T-helper 2 cell treated with Interferon-gamma antibody and Interleukin-4, amounts not matched to agents 5 μg/mL and 100 μg/mL, for 36 hours (primary cell): ENCODE results near the gene C1QL1.

ENCODE experiments used
- DNase-seq: peaks from one replicate; pipeline ENCODE4 v3.0.0; 2021; ENCODE audit warnings: low spot score
- H3K27ac Mint-ChIP-seq: one replicate; pipeline ENCODE4 v1.8.0; 2021; ENCODE audit warnings: mild to moderate bottlenecking, mixed read lengths
- H3K27me3 Mint-ChIP-seq: one replicate; pipeline ENCODE4 v1.8.0; 2021; ENCODE audit warnings: low read depth, mixed read lengths
- H3K36me3 Mint-ChIP-seq: one replicate; pipeline ENCODE4 v1.8.0; 2021; ENCODE audit warnings: low read depth, mixed read lengths
- H3K4me1 Mint-ChIP-seq: one replicate; pipeline ENCODE4 v1.8.0; 2021; ENCODE audit warnings: low read depth, mixed read lengths
- H3K4me3 Mint-ChIP-seq: one replicate; pipeline ENCODE4 v1.8.0; 2022; ENCODE audit warnings: mild to moderate bottlenecking, moderate library complexity, mixed read lengths
- H3K9me3 Mint-ChIP-seq: one replicate; pipeline ENCODE4 v1.8.0; 2021; ENCODE audit warnings: mixed read lengths

The C1QL1 gene

GRCh38 chr17:44968225-44969143 lies at the start of gene C1QL1:
Gene C1QL1 (minus strand): TSS chr17:44968303. CDS start chr17:44968048, 255 bp downstream.
- no peak within 1 kb of the TSS for H3K27ac Mint-ChIP-seq

GRCh38 chr17:45016823-45017222 lies 48.7 kb upstream of the C1QL1 start:
- Mint-ChIP-seq H3K27me3 (peaks cover 36% of the 10 kb centered on the region), H3K9me3 (no peaks in the 10 kb centered on the region), H3K4me3 (no peak overlapping the region), H3K27ac (no peak overlapping the region), H3K36me3 (peaks cover 4% of the 10 kb centered on the region), H3K4me1 (peaks cover 15% of the 10 kb centered on the region)
- no peak for DNase-seq

More at GRCh38 chr17:44968225-44969143, at the start of gene C1QL1:
- Mint-ChIP-seq H3K27me3 (peaks cover 72% of the 10 kb centered on the region), H3K9me3 (no peaks in the 10 kb centered on the region), H3K4me1 (peaks cover 19% of the 10 kb centered on the region), H3K4me3 (peak within 1 kb of the TSS; percentile 79), H3K36me3 (peaks cover 2% of the 10 kb centered on the region)
- peak; percentile 88 for DNase-seq

- Mint-ChIP-seq H3K36me3 (peaks cover 1% of the 10 kb centered on the region), H3K4me3 (no peak overlapping the region), H3K4me1 (peaks cover 13% of the 10 kb centered on the region), H3K9me3 (no peaks in the 10 kb centered on the region), H3K27me3 (peaks cover 32% of the 10 kb centered on the region), H3K27ac (no peak overlapping the region)
- DNase-seq, result no peak
These were observed 48.1 kb upstream of the C1QL1 start for GRCh38 chr17:45016237-45016636.

GRCh38 chr17:45013021-45013997 lies 45.2 kb upstream of the C1QL1 start:
- Mint-ChIP-seq H3K36me3 (no peaks in the 10 kb centered on the region), H3K9me3 (no peaks in the 10 kb centered on the region), H3K27me3 (peaks cover 8% of the 10 kb centered on the region), H3K4me3 (no peak overlapping the region), H3K4me1 (peaks cover under 1% of the 10 kb centered on the region), H3K27ac (no peak overlapping the region)
- no peak for DNase-seq

GRCh38 chr17:45011767-45012166 lies 43.7 kb upstream of the C1QL1 start:
- H3K27ac Mint-ChIP-seq, result no peak overlapping the region
- H3K4me1 Mint-ChIP-seq, result no peaks in the 10 kb centered on the region
- no peaks in the 10 kb centered on the region for H3K36me3 Mint-ChIP-seq
- no peaks in the 10 kb centered on the region for H3K9me3 Mint-ChIP-seq
- H3K27me3 Mint-ChIP-seq, result peaks cover 5% of the 10 kb centered on the region
- DNase-seq, result no peak
- no peak overlapping the region for H3K4me3 Mint-ChIP-seq

GRCh38 chr17:45009676-45010467 lies 41.8 kb upstream of the C1QL1 start:
- Mint-ChIP-seq H3K4me1 (no peaks in the 10 kb centered on the region), H3K4me3 (no peak overlapping the region), H3K9me3 (no peaks in the 10 kb centered on the region), H3K27me3 (peaks cover 3% of the 10 kb centered on the region), H3K36me3 (no peaks in the 10 kb centered on the region), H3K27ac (no peak overlapping the region)
- DNase-seq, result no peak

GRCh38 chr17:45008216-45008615 lies 40.1 kb upstream of the C1QL1 start:
- H3K27me3 Mint-ChIP-seq, result peaks cover 3% of the 10 kb centered on the region
- H3K36me3 Mint-ChIP-seq, result no peaks in the 10 kb centered on the region
- H3K4me3 Mint-ChIP-seq, result no peak overlapping the region
- no peaks in the 10 kb centered on the region for H3K4me1 Mint-ChIP-seq
- H3K9me3 Mint-ChIP-seq, result no peaks in the 10 kb centered on the region
- no peak overlapping the region for H3K27ac Mint-ChIP-seq
- DNase-seq, result no peak

- DNase-seq, result no peak
- H3K27ac Mint-ChIP-seq, result no peak overlapping the region
- H3K36me3 Mint-ChIP-seq, result no peaks in the 10 kb centered on the region
- H3K27me3 Mint-ChIP-seq, result peaks cover 3% of the 10 kb centered on the region
- H3K4me3 Mint-ChIP-seq, result no peak overlapping the region
- H3K4me1 Mint-ChIP-seq, result no peaks in the 10 kb centered on the region
- no peaks in the 10 kb centered on the region for H3K9me3 Mint-ChIP-seq
These were observed 38.9 kb upstream of the C1QL1 start for GRCh38 chr17:45006927-45007461.

- peaks cover 4% of the 10 kb centered on the region for H3K27me3 Mint-ChIP-seq
- no peak overlapping the region for H3K4me3 Mint-ChIP-seq
- no peak for DNase-seq
- no peaks in the 10 kb centered on the region for H3K4me1 Mint-ChIP-seq
- no peaks in the 10 kb centered on the region for H3K36me3 Mint-ChIP-seq
- H3K9me3 Mint-ChIP-seq, result no peaks in the 10 kb centered on the region
- H3K27ac Mint-ChIP-seq, result no peak overlapping the region
These were observed 37.6 kb upstream of the C1QL1 start for GRCh38 chr17:45005700-45006099.

- DNase-seq, result no peak
- Mint-ChIP-seq H3K9me3 (no peaks in the 10 kb centered on the region), H3K4me3 (no peak overlapping the region), H3K36me3 (no peaks in the 10 kb centered on the region), H3K4me1 (no peaks in the 10 kb centered on the region), H3K27ac (no peak overlapping the region), H3K27me3 (peaks cover 6% of the 10 kb centered on the region)
These were observed 36.3 kb upstream of the C1QL1 start for GRCh38 chr17:45004388-45004787.

- no peak overlapping the region for H3K27ac Mint-ChIP-seq
- no peaks in the 10 kb centered on the region for H3K4me1 Mint-ChIP-seq
- H3K36me3 Mint-ChIP-seq, result no peaks in the 10 kb centered on the region
- H3K27me3 Mint-ChIP-seq, result peaks cover 9% of the 10 kb centered on the region
- no peak for DNase-seq
- H3K4me3 Mint-ChIP-seq, result no peak overlapping the region
- H3K9me3 Mint-ChIP-seq, result no peaks in the 10 kb centered on the region
These were observed 35.8 kb upstream of the C1QL1 start for GRCh38 chr17:45003877-45004276.

- Mint-ChIP-seq H3K9me3 (no peaks in the 10 kb centered on the region), H3K4me3 (no peak overlapping the region), H3K4me1 (no peaks in the 10 kb centered on the region), H3K27me3 (peaks cover 21% of the 10 kb centered on the region), H3K36me3 (no peaks in the 10 kb centered on the region), H3K27ac (no peak overlapping the region)
- no peak for DNase-seq
These were observed 33.2 kb upstream of the C1QL1 start for GRCh38 chr17:45001310-45001709.

GRCh38 chr17:44999433-44999832 lies 31.3 kb upstream of the C1QL1 start:
- H3K36me3 Mint-ChIP-seq, result no peaks in the 10 kb centered on the region
- no peak overlapping the region for H3K27ac Mint-ChIP-seq
- DNase-seq, result no peak
- peaks cover 22% of the 10 kb centered on the region for H3K27me3 Mint-ChIP-seq
- no peaks in the 10 kb centered on the region for H3K9me3 Mint-ChIP-seq
- H3K4me3 Mint-ChIP-seq, result no peak overlapping the region
- H3K4me1 Mint-ChIP-seq, result no peaks in the 10 kb centered on the region
